Bronchial epithelial cell (primary cell): ENCODE measurements around the gene COL25A1. TPM values are rescaled to one million over a fixed set of nuclear protein-coding genes. Genes with fewer than 3 reads are reported as not detected.

Experiments
- DNase-seq: peaks from one replicate; pipeline ENCODE4 v3.0.0-alpha.2; 2010; ENCODE audit warnings: low read depth
- FAIRE-seq: peaks from 2 replicates; lab custom pipeline; 2011; peaks lifted over from hg19 to GRCh38; lab: Jason Lieb, UNC
- H3K27me3 ChIP-seq: 2 replicates; pipeline ENCODE4 v1.5.1; 2011; ENCODE audit warnings: low read length; ENCODE audit not compliant: control insufficient read depth, insufficient read depth
- H3K36me3 ChIP-seq: 2 replicates; pipeline ENCODE4 v1.5.1; 2011; ENCODE audit warnings: low read length; ENCODE audit not compliant: control insufficient read depth, insufficient read depth
- H3K4me3 ChIP-seq: 2 replicates; pipeline ENCODE4 v1.5.1; 2011; ENCODE audit warnings: mild to moderate bottlenecking, low read depth, low read length, control low read depth
- total RNA-seq: library from RNA; depleted of rRNA; stranded (reverse); fragments of >200 nt; gene quantifications from 2 replicates; pipeline ENCODE4 v1.2.1, GENCODE V29; 2014
- TF ChIP-seq, protein P1 (sequence below): IDR thresholded peaks from 2 replicates; pipeline ENCODE4 v1.5.1; 2011; ENCODE audit warnings: mild to moderate bottlenecking, moderate library complexity, low read length, control low read depth, inconsistent platforms; ENCODE audit not compliant: insufficient read depth, severe bottlenecking

The COL25A1 gene
- total RNA-seq, 1 donor from 2014 or later: under 0.01 TPM

GRCh38 chr4:108793415-108793814 lies 509.0 kb downstream of the COL25A1 start:
- peak; percentile 12 for DNase-seq
- H3K27me3 ChIP-seq: no peaks in the 10 kb centered on the region
- no peaks in the 10 kb centered on the region for H3K36me3 ChIP-seq
- TF ChIP-seq, protein P1, sequence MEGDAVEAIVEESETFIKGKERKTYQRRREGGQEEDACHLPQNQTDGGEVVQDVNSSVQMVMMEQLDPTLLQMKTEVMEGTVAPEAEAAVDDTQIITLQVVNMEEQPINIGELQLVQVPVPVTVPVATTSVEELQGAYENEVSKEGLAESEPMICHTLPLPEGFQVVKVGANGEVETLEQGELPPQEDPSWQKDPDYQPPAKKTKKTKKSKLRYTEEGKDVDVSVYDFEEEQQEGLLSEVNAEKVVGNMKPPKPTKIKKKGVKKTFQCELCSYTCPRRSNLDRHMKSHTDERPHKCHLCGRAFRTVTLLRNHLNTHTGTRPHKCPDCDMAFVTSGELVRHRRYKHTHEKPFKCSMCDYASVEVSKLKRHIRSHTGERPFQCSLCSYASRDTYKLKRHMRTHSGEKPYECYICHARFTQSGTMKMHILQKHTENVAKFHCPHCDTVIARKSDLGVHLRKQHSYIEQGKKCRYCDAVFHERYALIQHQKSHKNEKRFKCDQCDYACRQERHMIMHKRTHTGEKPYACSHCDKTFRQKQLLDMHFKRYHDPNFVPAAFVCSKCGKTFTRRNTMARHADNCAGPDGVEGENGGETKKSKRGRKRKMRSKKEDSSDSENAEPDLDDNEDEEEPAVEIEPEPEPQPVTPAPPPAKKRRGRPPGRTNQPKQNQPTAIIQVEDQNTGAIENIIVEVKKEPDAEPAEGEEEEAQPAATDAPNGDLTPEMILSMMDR: no peak
- no peak overlapping the region for H3K4me3 ChIP-seq
- no peak for FAIRE-seq

DNA sequence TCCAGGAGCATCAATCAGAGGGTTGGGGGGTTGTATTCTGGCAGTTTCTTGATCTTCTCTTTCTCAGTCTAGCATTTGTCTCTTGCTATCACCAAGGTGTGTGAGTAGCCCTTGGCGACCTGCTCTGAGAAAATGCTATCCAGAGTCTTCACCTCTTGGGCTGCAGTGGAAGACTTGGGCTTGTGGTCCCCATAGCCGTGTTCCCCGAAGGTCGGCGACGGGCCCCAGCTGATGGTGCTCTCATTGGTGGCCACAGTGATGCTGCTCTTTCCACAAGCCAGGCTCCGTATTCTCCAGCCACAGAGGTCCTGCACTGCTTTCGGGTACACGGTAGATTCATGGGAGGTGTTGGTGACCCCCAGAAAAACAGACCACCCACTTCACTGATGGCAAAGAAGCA lies 513.7 kb downstream of the COL25A1 start:
- no peaks in the 10 kb centered on the region for H3K36me3 ChIP-seq
- no peaks in the 10 kb centered on the region for H3K27me3 ChIP-seq
- H3K4me3 ChIP-seq: no peak overlapping the region
- TF ChIP-seq, protein P1: no peak
- DNase-seq (no peak), FAIRE-seq (no peak)

- DNase-seq (no peak), FAIRE-seq (no peak)
- TF ChIP-seq, protein P1: no peak
- Histone ChIP-seq H3K27me3 (no peaks in the 10 kb centered on the region), H3K36me3 (no peaks in the 10 kb centered on the region), H3K4me3 (no peak overlapping the region)
Measured at GRCh38 chr4:108787724-108788123, 514.7 kb downstream of the COL25A1 start.

DNA sequence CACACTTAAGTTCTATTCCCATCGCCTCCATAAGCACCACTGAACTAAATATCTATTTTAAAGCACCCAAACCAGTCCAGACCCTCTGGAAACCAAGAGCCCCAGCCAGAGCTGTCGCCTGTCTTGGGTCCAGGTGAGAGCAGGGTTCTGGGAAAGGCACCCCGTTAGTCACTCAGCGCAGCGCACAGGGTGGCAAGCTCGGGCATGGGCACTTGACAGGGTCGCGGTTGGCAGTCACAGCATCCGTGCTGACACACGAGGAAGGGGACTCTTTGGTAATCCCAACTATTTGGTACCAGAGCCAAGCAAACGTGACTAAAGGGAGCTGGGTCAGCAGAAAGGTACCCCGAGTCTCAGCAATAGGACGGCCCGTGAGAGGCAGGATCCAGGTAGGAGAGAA lies 515.4 kb downstream of the COL25A1 start:
- no peaks in the 10 kb centered on the region for H3K27me3 ChIP-seq
- H3K36me3 ChIP-seq: no peaks in the 10 kb centered on the region
- FAIRE-seq (no peak), DNase-seq (no peak)
- TF ChIP-seq, protein P1: no peak
- H3K4me3 ChIP-seq: no peak overlapping the region

DNA sequence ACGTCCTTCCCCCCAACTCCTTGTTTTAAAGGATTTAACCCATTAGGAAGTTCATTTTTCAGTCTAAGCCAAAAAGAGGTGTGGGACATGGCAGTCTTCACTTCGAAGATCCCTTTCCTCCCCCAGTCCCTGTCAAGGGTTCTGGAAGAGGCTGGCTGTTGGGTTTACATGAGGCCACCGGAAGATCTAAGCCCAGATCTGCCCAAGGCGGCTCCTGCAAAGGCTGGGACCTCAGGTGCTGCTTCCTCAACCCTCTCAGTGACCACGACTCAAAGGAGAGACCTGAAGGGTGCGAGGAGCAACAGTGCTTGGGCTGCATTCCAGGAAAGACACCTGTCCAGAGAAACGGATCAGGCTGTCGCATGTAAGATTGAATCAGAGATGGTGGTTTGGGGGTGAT lies 516.1 kb downstream of the COL25A1 start:
- FAIRE-seq: peak; percentile 73

More for the DNA sequence above, 516.1 kb downstream of the COL25A1 start:
- Histone ChIP-seq H3K36me3 (no peaks in the 10 kb centered on the region), H3K4me3 (no peak overlapping the region), H3K27me3 (no peaks in the 10 kb centered on the region)
- TF ChIP-seq, protein P1: no peak
- DNase-seq: no peak
